Activated CD4-positive, alpha-beta memory T cell treated with anti-CD3 and anti-CD28 coated beads, Interleukin-2, amount 10 ng/mL, durations not matched to agents 7 days and 5 days (primary cell): Measurements from ENCODE around the gene C3orf52. TPM values are rescaled to one million over a fixed set of nuclear protein-coding genes. Genes with fewer than 3 reads are reported as not detected.

Experiments
- CTCF ChIA-PET: fragments of 350-600 bp; sonication (Branson Sonifier 250); formaldehyde crosslinking; loops from one replicate; lab custom pipeline; 2021; ENCODE audit warnings: antibody characterized with exemption, inconsistent platforms; lab: Charles Lee
- POLR2A ChIA-PET: fragments of 350-600 bp; sonication (Branson Sonifier 250); formaldehyde crosslinking; loops from one replicate; lab custom pipeline; 2021; ENCODE audit warnings: antibody characterized with exemption; lab: Charles Lee
- DNase-seq: peaks from one replicate; pipeline ENCODE4 v3.0.0-alpha.2; 2020
- H3K27ac Mint-ChIP-seq: one replicate; pipeline ENCODE4 v1.8.0; 2021; ENCODE audit warnings: mild to moderate bottlenecking, mixed read lengths
- H3K27me3 Mint-ChIP-seq: one replicate; pipeline ENCODE4 v1.8.0; 2021; ENCODE audit warnings: mixed read lengths
- H3K36me3 Mint-ChIP-seq: one replicate; pipeline ENCODE4 v1.8.0; 2021; ENCODE audit warnings: low read depth, mixed read lengths
- H3K4me1 Mint-ChIP-seq: one replicate; pipeline ENCODE4 v1.8.0; 2021; ENCODE audit warnings: mixed read lengths
- H3K4me3 Mint-ChIP-seq: one replicate; pipeline ENCODE4 v1.8.0; 2021; ENCODE audit warnings: mild to moderate bottlenecking, mixed read lengths
- H3K9me3 Mint-ChIP-seq: one replicate; pipeline ENCODE4 v1.8.0; 2021; ENCODE audit warnings: mixed read lengths
- total RNA-seq, 2 experiments: library from RNA; stranded (reverse); gene quantifications; one replicate each; pipeline ENCODE4 v1.2.3, GENCODE V29; 2021

C3orf52 gene
- total RNA-seq, 2 experiments from 2014 or later, result 2.5 to 2.6 TPM

GRCh38 chr3:112167758-112168157 lies 81.6 kb downstream of the C3orf52 start:
- CTCF ChIA-PET, result interaction anchor here (1.3 kb wide), 1 partner anchor 154 kb away, joined by 3 read pairs; no protein-coding TSS in a partner anchor
- Mint-ChIP-seq H3K27me3 (peaks cover 2% of the 10 kb centered on the region), H3K9me3 (peaks cover 2% of the 10 kb centered on the region), H3K27ac (no peak overlapping the region), H3K36me3 (no peaks in the 10 kb centered on the region), H3K4me3 (no peak overlapping the region), H3K4me1 (no peaks in the 10 kb centered on the region)
- POLR2A ChIA-PET, result no interaction called here
- DNase-seq, result no peak

Other genes starting within 250 kb of the C3orf52 start
- gene PHLDB2, start 227.1 kb upstream of the C3orf52 start, total RNA-seq, result 1 to 10 TPM; 4.6 to 6.3 TPM
- gene ABHD10, start 107.4 kb upstream of the C3orf52 start, total RNA-seq, result 10 to 100 TPM; 40.4 to 44.7 TPM
- under 1 TPM in 1 of 2 experiments, not detected in 1; 0.18 TPM for gene TAGLN3, start 87.5 kb upstream of the C3orf52 start, total RNA-seq
- not detected for gene TMPRSS7, start 51.7 kb upstream of the C3orf52 start, total RNA-seq
- gene GCSAM, start 46.9 kb downstream of the C3orf52 start, total RNA-seq, result 10 to 100 TPM; 19.6 to 19.9 TPM
- gene SLC9C1, start 207.8 kb downstream of the C3orf52 start, total RNA-seq, result not detected
- gene CD200, start 246.8 kb downstream of the C3orf52 start, total RNA-seq, result 1 to 10 TPM; 9.1 to 9.2 TPM